C4-2B (cell line): Measurements from ENCODE around the gene FCGR2B.
A peak's percentile ranks its signal among the peaks of the same experiment; 100 is the strongest.
"Not testable (repeated sequence)": the region's sequence is repeated elsewhere in the genome, so short reads cannot be mapped to it uniquely, and the experiment has no call there.

Experiments used
- H3K27ac ChIP-seq: fragments of 450-650 bp; 2 replicates; pipeline ENCODE4 v1.5.1; 2017
- CTCF ChIP-seq: fragments of 450-650 bp; conservative IDR thresholded peaks from 2 replicates; pipeline ENCODE4 v1.5.1; 2017; ENCODE audit warnings: mild to moderate bottlenecking
- ZFX ChIP-seq: fragments of 450-650 bp; IDR thresholded peaks from 2 replicates; pipeline ENCODE4 v1.6.1; 2017

Gene FCGR2B

GRCh38 chr1:161719325-161719611 is 56.3 kb downstream of the FCGR2B start:
- TF ChIP-seq CTCF (no peak), ZFX (no peak)
- H3K27ac ChIP-seq = no peak overlapping the region

DNA sequence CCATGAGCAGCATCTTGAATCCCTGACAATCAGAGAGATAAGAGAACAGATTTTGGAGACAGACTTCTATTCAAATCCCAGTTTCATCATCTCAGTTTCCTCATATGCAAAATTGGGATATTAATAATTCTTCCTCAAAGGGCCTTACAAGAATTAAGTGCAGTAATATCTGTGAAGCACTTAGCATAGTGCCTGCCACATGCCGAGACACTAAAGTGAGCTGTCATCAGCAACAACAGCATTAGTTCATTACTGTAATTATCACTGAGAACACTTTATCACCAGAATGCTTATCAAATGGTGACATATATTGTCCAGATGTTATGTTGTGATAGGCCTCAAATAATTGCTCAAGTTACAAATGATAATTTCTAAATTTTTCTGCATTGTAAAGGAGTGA is 57.5 kb downstream of the FCGR2B start:
- no peak overlapping the region for H3K27ac ChIP-seq
- TF ChIP-seq ZFX (no peak), CTCF (no peak)

DNA sequence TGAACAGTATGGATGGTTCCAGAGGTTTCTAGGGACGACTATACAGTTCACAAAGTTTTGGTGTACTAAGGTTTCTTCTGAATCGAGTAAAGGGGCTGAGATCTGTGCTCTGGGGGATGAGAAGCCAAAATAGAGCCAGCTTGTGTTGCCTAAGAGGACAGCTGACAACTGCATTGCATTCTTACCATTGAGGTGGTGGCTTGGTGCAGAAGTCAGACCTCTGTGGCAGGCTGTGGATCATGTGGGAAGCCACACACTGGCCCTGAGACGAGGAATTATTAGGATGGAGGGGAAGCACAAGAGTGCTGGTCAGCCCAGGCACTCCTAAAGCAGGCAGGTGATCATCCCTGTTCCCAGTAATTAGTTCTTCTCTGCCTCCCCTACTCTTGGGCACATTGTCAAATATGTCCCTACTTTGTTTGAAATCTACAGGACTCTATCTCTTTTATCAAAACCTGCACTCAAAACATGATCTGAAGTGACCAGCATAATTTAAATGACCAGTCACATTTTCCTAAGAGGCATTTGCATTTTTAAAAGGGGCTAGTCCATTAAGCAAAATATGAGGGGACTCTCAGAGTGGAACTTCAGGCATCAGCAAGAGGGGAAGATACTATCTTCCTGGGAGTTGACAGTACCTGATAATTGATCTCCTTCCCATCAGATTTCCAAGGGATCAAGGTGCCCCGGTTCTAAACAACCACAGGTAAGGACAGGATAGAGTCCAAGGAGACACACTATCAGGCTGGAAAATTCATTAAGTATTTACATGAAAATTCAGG is 58.2 kb downstream of the FCGR2B start, which contains the start of gene FCRLB:
Gene FCRLB (plus strand): TSS at position 589 of the 782 bp plus-strand sequence. CDS start 1,129 bp downstream, outside the sequence.
- TF ChIP-seq CTCF (no peak), ZFX (no peak)
- H3K27ac ChIP-seq = no peak within 1 kb of the TSS

DNA sequence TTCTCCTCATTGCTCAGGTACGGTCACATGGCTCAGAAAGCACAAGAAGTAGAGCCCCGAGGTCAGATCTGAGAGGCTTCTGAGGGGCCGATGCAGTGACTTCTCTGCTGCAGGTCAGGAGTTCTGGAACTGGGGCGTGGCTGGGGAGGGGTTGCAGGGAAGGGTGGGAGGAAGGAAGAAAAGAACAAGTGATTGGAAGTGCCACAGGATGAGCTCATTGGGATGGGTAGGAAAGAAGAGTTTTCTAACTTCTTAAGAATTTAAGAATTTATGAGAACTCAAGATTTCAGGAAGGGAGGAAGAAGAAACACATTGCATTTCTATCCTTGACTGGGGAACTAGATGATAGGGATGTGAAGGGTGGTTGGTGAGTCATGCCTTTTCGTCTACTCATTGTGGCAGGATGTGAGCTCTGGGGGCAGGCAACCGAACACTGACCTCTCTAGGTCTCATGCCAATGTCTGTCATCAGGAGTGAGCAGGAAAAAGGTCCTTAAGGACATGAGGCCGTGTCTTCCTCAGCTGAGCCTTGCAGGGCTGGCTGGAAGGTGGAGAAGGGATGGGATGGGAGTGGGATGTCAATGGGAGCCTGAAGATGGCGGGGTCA is 58.9 kb downstream of the FCGR2B start:
- TF ChIP-seq ZFX (no peak), CTCF (no peak)
- H3K27ac ChIP-seq = no peak overlapping the region

- no peak for TF ChIP-seq ZFX
- TF ChIP-seq CTCF = no peak
These were observed 59.5 kb downstream of the FCGR2B start for GRCh38 chr1:161722406-161722805.

GRCh38 chr1:161723459-161724141 is 60.7 kb downstream of the FCGR2B start:
- peak overlapping the region; percentile 19 for H3K27ac ChIP-seq
- TF ChIP-seq ZFX (no peak), CTCF (no peak)

More at GRCh38 chr1:161722406-161722805, 59.5 kb downstream of the FCGR2B start:
- no peak overlapping the region for H3K27ac ChIP-seq

- not testable (repeated sequence) for H3K27ac ChIP-seq
These were observed 62.4 kb downstream of the FCGR2B start for GRCh38 chr1:161725258-161725907.
